T47D (cell line): Measurements from ENCODE around the gene NHS.

Experiments
- DNase-seq, 2 experiments: peaks; one replicate each; pipeline versions ENCODE4 v3.0.0 to v3.0.0-alpha.2; 2011 to 2012; ENCODE audit warnings: low read depth in 1 of 2, low spot score in 1 of 2
- JUND ChIP-seq: IDR thresholded peaks from 2 replicates; pipeline ENCODE4 v1.6.1; 2012; ENCODE audit warnings: low read depth
- in situ Hi-C: cut with HindIII; loops from 2 replicates; pipeline ENCODE4 v1.10.0; 2016; ENCODE audit warnings: low sequenced_read_pairs, low pct_unique_long_range_greater_than_20kb

The NHS gene

DNA sequence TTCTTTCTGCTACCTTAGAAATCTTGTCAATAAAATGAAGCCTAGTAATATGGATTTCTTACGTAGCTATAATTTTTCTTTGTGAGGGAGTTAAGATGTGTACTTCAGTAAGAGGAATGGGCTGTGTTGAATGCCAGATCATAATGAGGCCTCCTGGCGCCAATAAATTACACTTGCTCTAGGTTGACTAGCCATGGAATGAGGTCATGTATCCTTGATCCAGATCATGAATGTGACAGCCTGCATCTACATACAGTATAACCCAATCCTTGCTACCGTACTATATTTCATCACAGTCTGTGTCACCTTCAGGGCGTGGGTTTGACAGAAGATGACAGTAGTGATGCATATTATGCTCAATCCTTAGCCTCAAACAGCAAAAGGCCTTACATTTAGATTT, 36.2 kb downstream of the NHS start:
- in situ Hi-C loops = no loop called here

DNA sequence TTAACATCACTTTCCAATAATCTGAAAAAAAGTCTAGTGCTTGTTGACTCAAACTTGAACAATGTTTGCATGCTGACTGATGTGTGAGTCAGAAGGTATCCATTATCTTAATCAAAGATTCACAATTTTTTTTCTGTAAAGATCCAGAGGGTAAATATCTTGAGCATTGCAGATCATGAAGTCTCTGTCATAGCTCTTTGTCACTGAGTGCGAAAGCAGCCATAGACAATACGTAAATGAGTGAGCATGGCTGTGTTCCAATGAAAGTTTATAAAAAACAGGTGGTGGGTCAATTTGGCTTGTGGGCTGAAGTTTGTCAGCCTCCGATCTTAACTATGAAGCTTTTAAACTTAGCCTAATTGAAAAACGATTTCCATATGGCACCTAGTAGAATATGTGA, 37.7 kb downstream of the NHS start:
- in situ Hi-C loops = no loop called here

More for the DNA sequence above, 36.2 kb downstream of the NHS start:
- DNase-seq = no peak
- no peak for TF ChIP-seq JUND

DNA sequence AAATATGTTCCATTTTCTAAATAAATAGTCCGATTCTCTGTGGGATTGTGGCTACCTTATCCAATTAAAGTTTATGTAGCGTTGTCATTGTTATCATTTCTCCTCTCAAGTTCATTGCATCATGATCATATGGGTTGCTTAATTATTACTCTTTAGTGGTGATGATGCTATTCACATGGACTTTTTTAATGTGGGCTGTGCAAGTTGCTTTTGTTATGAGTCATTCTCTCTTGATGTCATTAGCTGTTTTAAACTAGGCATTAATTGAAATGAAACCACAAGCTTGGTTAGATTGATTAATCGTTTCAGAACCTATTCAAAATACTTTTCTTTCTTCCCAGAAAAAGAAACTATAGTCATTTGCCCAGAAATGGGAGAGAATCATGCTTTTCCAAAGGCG, 38.2 kb downstream of the NHS start:
- in situ Hi-C loops = no loop called here
- no peak for TF ChIP-seq JUND
- no peak for DNase-seq

More for the DNA sequence above, 37.7 kb downstream of the NHS start:
- DNase-seq = no peak
- TF ChIP-seq JUND = no peak

DNA sequence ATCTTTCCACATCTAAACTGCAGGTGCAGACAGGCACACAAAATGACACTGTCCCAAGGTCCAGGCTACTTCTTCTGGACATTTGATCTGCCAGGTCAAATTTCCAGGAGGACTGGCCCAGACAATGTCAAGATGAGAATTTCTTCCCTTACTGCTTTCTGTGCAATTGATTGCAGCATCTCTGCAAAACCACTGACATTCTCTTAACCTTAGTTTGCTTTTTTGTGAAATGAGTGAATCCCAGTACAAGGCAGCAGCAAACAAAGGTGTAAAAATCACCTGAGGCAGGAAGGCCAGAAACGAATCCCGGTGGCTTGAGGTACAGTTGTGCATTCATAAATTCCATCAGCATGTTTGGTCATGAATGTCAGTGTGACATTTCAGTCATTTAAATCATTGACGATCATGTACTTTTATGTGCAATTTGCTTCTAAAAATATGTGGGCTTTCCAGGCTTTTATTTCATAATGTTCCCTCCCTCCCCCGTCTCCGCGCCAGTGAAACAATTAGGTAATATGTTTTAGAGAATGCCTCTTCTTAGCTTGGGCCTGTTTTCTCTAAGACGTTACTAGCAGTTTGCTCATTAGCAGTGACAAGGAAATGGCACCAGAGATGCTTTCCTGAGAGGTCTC, 39.1 kb downstream of the NHS start:
- no peak for TF ChIP-seq JUND
- DNase-seq = no peak
- in situ Hi-C loops = no loop called here

DNA sequence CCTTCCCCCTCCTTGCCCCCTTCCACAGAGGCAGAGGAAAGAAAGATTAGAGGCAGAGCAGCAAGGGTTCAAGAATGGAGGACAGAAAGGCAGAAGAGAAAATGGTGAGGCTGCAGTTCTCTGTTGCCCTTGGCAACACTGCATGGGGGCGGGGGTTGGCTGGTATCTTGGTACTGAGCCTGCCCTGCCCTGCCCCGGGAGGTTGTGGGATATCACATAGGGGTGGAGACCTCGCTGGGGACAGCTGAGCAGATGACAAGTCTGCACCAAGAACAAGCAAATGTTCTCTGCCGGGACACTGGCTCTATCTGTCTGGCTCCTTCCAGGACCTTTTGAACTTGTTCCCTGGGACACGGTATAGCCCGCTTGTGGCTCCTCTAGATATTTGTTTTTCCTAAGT, 39.8 kb downstream of the NHS start:
- in situ Hi-C loops = no loop called here
- no peak for TF ChIP-seq JUND
- no peak for DNase-seq

DNA sequence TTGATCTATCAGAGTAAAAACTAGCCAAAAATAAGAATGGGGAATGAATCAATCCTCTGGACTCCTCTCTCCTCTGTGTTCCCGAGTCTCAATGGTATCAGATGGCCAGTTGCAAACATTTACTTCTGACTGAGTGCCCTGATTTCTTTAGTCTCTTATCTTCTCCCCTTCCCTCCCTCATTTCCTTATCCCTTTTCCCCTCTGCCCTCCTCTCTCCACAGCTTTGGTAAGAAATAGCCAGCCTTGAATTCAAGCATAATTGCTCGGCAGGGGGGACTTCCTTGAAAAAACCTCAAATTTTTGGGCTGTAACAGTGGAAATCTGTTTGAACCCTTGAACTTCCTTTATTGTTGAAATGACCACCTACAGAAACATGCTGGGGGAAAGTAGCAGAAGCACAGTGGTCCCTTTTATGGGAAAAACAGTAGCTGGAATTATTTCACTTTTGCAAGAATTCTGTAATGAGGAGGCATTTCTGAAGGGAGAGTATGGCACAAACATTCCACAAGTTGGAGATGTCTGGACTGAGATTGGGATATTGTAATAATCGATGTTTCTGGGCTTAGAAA, 40.3 kb downstream of the NHS start:
- in situ Hi-C loops = no loop called here
- TF ChIP-seq JUND = no peak

DNA sequence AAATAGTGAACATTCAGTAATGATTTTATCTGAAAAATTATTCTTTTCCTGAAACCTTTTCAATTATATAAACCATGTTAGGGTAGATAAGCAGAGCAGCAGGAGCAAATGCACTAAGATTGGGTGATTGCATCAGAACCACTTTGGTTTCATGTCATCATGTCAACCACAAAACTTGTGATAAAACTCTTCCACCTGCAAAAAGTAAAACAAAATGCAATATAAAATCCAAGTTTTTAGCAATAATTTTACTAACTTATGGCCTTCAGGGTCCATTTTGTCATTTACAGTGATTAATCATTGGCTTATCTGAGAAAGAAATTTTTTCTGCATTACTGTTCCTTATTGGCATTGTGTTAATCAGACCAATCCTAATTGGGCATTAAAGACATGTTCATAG, 42.4 kb downstream of the NHS start:
- no peak for DNase-seq
- no peak for TF ChIP-seq JUND
- in situ Hi-C loops = no loop called here

More for the DNA sequence above, 40.3 kb downstream of the NHS start:
- DNase-seq = no peak

DNA sequence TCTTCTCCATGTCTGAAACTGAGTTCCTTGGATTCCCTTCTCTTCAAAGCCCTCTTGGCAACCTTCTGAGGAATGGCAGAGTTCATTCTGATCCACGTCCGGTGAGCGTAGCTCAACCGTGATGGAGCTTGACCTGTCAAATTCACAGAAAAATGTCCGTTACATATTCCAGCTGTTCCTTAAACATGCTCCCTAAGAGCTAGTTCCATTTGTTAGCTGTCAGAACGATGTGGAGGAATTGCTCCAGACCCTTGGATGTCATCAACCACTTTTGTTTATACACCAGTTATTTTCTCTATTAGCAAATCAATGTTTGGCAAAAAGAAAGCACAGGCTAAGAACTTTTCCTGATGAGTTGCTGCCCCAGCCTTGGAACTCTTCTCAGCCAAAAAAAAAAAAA, 50.1 kb downstream of the NHS start:
- no peak for DNase-seq
- no peak for TF ChIP-seq JUND
- in situ Hi-C loops = no loop called here

DNA sequence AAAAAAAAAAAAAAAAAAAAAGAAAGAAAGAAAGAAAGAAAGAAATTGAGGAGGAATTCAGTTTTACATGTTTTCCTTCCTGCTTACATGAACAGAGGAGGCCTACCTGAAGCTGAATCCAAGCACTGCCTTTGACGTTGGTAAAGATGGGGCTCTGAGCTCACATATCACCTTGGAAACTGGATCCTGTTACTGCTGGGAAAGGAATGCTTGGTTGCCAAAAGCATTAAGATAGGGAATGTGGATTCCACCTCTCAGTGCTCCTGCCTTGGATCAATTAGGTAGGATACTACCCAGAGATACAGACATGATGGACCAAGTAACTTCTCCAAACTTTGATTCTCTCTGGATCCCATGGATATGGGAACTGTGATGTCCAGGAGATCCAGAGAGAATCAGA, 50.6 kb downstream of the NHS start:
- in situ Hi-C loops = no loop called here
- DNase-seq = no peak
- no peak for TF ChIP-seq JUND

DNA sequence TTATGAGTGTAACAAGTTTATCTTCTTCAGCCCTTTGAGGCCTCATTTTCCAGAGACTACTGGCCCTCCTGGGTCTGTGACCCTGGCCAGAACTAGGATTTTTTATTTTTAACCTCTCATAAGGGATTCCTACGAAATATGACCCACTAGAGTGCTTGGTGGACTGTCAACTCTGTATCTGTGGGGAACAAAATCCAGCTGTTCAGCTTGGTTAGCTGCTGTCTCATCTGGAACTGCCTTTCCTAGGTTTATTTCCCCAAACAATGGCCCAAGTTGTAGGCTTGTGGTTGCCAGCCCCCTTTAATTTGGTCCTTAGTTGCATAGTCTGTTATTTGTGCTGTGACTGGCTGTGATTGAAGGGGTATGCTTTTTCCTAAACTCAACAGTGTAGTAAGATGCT, 56.2 kb downstream of the NHS start:
- TF ChIP-seq JUND = no peak
- in situ Hi-C loops = no loop called here
- DNase-seq = no peak

DNA sequence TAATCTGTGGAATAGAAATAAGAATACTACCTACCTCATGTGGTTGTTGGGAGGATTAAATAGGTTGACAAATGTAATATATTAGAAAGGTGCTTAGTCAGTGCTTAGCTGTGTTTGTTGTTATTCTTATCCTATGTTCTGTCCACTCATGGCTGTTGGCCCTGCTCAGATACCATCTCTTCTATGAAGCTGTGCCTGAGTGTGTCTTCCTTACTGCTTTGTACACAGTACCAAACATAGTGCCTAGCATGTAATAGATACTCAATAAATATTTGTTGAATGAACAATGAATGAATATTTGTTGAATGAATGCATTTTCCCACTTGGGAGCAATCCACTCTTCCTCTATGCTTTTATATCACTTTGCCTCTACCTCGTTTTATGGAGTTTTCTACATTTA, 57.2 kb downstream of the NHS start:
- peak in 1 of 2 experiments; percentile 2 for DNase-seq
- in situ Hi-C loops = no loop called here
- TF ChIP-seq JUND = no peak

DNA sequence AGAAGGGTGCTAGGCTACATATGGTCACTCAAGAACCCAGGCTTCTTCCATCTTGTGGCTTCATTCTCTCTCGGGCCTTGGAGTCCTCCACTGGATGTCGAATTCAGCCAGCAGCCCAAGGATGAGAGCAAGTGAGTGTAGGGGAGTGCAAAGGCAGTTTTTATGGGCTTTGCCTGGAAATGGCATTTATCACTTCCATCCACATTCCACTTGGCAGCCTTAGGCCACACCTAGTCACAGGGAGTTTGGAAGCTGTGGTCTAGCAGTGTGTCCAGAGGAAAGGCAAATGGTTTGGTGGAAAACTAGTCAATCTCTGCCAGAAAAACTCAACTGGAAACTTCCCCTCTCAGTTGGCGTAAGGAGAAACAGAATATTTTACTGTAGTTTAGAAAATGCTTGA, 59.0 kb downstream of the NHS start:
- in situ Hi-C loops = no loop called here
- TF ChIP-seq JUND = no peak
- DNase-seq = no peak

DNA sequence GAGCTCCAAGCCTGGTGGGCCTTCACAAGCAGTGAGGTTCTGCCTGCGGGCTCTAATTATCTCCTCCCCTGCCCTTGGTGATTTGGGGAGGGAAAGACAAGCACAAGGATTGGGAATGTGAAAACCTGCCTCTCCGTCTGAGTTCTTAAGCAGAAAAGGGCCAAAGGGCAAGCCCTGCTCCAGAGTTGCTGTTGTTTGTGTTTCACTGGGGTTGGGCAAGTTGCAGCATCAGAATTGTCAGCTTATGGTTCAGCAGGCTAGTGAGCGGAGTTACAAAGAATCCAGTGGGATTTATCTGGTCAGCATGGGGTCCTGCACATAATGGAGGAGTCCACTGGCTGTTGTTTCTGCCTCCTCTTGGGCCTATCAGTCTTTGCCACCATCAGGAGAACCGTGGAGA, 60.5 kb downstream of the NHS start:
- in situ Hi-C loops = no loop called here
- DNase-seq = no peak
- TF ChIP-seq JUND = no peak

DNA sequence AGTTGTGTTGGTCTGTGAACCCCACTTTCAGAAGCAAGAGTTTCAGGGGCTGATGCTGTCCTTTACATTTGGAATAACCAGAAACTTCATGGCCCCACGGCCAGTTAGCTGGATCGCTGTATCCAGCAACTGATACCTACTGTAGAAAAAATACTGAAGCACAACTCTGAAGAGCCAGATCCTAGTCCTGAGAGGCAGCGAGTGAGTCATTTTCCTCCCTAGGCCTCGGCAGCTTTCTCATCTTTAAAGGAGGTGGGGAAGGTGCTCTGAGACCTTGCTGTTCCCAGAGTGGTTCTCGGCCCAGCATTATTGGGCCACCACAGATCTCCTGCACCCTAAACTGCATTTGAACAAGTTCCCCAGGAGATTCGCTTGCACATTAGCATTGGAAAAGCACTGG, 63.2 kb downstream of the NHS start:
- in situ Hi-C loops = no loop called here
- no peak for DNase-seq
- no peak for TF ChIP-seq JUND
